ENCODE measurements around the gene XKR7.

XKR7 gene

DNA sequence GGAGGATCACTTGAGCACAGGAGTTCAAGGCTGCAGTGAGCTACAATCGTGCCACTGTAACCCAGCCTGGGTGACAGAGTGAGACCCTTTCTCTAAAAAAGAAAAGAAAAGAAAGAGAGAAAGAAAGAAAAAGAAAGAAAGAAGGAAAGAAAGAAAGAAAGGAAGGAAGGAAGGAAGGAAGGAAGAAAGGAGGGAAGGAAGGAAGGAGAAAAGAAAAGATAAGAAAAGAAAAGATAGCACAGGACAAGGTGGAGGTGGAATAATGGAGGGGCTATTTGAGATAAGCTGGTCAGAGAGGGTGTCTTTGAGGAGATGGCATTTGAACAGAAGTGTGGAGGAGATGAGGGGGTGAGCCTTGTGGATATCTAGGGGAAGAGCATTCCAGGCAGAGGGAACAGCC is 13.5 kb upstream of the XKR7 start:
- no peak overlapping the region for H3K4me3 ChIP-seq (ENCODE audit: low read length)
- TF ChIP-seq ZNF274 (IDR thresholded peaks at IDR 0.05; ENCODE audit: low read depth, low read length), result no peak

DNA sequence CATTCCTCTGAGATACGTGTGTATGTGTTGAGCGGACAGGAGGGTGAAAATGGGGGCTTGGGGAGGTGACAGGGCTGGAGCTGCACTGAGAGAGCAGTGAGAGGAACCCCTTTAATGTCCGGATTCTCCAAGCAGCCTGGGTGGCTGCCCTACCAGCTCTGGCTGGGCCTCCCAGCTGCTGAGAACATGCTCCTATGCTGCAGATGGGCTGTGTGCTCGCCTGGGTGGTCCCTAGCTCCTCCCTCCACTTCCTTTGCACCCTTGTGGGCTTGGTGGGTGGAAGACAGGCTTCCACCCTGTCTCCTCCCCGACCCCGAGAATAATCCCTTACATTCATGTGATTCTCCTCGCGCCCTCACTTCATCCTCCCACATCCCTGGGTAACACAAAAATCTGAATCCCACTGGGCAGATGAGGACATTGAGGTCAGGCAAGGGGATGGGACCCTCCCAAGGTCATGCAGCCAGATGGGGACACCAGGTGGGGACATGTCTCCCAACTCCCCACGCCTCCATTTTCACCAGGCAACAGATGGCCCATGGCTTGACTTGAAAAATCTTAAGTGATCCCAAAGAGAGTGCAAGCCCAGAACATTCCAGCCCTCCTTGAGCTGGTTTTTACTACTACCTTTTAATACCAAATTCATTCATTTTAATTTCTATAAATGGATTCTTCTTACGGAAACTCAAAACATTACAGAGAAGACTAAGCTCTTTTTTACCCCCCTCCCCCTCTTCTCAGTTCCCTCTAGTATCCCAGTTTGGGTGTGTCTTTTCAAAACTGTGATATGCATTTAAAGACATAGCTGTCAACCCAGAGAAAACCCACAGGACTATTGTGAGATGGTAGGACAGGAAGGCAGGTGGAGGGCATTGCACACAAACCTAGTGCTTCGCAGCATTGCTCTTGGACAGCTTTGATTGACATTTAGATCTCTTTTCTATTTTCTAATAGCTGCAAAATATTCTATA is 11.1 kb upstream of the XKR7 start:
- H3K4me3 ChIP-seq (ENCODE audit: low read length), result no peak overlapping the region
- no peak for TF ChIP-seq ZNF274 (IDR thresholded peaks at IDR 0.05; ENCODE audit: low read depth, low read length)

DNA sequence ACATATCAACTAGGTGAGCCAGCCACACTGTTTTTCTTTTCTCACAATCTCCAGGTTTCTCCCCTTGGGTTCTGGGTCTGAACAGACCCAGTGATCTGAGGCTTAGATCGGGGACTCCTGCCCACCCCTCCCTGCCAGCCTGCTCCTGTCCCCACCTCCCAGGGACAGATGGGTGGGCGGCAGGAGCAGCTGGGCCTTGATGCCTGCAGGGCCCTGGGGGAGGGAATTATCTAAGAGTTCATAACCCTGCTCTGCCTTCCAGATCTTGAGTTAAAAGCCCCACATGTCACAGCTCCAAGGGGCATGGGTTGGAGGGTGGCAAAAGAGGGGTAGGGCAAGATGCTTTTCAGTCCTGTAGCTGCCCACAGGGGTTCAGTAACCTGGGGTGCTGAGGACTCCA is 5.2 kb upstream of the XKR7 start:
- no peak overlapping the region for H3K4me3 ChIP-seq (ENCODE audit: low read length)
- TF ChIP-seq ZNF274 (IDR thresholded peaks at IDR 0.05; ENCODE audit: low read depth, low read length), result no peak

DNA sequence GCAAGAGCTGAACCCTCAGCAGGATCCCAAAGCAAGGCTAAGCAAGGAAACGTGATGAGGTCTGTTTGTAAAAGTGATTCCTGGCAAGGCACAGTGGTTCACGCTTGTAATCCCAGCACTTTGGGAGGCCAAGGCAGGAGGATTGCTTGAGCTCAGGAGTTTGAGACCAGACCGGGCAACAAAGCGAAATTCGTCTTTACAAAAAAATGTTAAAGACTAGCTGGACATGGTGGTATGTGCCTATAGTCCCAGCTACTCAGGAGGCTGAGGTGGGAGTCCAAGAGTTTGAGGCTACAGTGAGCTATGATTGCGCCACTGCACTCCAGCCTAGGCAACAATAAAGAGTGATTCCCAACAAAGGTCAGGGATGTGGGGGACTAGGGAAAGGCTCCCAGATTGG is 4.1 kb upstream of the XKR7 start:
- no peak overlapping the region for H3K4me3 ChIP-seq (ENCODE audit: low read length)
- no peak for TF ChIP-seq ZNF274 (IDR thresholded peaks at IDR 0.05; ENCODE audit: low read depth, low read length)

DNA sequence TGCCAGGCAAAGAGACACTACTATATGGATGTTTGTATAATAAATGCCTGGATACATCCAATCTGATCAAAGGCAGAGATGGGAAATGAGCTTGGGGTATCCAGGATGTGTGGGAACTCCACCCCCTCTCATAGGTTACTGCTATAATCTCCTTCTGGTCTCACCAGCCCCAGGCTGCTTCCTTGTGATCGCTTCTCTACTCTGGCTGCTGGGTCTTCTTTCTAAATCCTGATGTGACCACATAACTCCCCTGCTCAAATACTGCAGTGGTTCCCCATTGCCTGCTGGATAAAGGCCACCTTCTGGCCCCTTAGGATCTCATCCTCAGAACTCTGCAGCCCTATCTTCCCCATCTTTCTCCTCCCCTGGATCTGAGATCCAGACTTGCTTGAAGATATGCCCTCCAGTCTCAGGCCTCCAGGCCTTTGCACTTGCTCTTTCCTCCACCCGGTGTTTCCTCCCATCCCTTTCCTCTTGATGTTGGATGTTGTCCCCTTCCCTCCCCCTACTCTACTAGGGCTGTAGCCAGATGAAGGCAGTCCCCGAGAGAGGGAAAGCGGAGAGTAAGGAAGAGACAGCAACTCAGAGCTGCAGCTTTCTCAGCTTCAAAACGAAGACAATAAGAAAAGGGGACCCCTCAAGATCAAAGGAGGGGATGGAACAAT is 828 bp upstream of the XKR7 start:
- no peak for TF ChIP-seq ZNF274 (IDR thresholded peaks at IDR 0.05; ENCODE audit: low read depth, low read length)
- no peak overlapping the region for H3K4me3 ChIP-seq (ENCODE audit: low read length)

DNA sequence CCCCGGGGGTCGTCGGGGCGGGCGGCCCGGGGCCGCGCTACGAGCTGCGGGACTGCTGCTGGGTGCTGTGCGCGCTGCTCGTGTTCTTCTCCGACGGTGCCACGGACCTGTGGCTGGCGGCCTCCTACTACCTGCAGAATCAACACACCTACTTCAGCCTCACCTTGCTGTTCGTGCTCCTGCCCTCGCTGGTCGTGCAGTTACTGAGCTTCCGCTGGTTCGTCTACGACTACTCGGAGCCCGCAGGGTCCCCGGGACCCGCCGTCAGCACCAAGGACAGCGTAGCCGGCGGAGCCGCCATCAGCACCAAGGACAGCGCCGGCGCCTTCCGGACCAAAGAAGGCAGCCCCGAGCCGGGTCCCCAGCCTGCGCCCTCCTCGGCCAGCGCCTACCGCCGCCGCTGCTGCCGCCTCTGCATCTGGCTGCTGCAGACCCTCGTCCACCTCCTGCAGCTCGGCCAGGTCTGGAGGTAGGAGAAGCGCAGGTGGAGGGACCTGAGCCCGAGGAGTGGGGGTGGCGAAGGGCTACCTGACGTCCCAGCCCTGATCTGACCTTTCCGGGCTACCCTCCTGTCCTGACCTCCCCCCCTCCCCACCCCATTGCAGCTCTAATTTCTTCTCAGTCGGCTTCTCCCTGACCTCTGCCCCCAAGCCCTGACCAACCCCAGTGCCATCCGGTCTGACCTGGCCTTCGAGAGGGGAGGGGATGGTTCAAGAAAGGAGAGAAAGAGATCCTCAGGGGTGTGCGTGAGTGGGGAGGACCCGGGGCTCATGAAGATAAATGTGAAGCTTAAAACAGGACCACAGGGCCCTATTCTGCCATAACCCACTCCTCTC is 558 bp downstream of the XKR7 start:
- no peak for TF ChIP-seq ZNF274 (IDR thresholded peaks at IDR 0.05; ENCODE audit: low read depth, low read length)

DNA sequence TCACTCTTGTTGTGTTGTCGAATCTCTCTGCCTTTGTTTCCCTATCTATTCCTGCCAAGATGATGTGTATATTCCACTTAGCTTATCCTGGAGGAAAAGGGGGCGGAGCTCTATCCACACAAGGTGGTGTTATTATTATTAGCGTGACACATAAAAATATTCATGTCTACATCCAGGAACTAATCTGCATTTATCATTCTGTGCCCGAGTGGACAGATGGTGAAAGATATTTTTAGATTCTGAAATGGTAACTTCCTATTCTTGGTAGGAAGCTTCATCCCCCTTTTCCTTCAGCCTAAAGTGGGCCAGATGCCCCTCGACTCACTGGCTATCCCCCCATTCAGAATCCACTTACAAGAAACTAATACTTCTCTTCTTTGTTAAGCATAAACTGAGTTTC is 2.0 kb downstream of the XKR7 start:
- H3K4me3 ChIP-seq (ENCODE audit: low read length), result no peak overlapping the region
- TF ChIP-seq ZNF274 (IDR thresholded peaks at IDR 0.05; ENCODE audit: low read depth, low read length), result no peak

More for the DNA sequence above, 558 bp downstream of the XKR7 start:
- no peak overlapping the region for H3K4me3 ChIP-seq (ENCODE audit: low read length)

DNA sequence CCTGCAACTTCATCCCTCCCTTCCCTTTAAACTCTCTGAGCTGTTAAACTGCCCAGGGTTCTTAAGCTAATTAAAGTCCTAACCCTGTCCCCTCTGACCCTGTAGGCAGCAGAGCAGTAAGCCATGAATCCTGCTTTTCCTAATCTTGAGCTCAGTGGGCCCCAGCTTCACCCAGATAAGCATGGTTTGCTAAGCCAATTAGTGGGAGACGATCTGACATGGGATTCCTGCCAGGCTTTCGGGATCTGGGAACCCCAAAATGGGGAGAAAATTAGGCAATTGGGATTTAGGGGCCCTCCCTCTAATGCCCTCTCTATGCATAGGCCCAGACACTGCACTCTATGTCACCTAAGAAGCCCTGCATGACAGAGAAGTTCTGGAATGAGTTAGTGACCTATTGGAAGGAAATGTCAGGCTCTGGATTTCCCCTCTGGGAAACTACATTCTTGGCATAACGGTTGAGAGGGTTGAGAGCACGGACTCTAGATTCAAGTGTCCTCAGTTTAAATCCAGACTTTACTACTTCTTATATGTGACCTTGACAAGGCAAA is 4.6 kb downstream of the XKR7 start:
- H3K4me3 ChIP-seq (ENCODE audit: low read length), result no peak overlapping the region
- no peak for TF ChIP-seq ZNF274 (IDR thresholded peaks at IDR 0.05; ENCODE audit: low read depth, low read length)

DNA sequence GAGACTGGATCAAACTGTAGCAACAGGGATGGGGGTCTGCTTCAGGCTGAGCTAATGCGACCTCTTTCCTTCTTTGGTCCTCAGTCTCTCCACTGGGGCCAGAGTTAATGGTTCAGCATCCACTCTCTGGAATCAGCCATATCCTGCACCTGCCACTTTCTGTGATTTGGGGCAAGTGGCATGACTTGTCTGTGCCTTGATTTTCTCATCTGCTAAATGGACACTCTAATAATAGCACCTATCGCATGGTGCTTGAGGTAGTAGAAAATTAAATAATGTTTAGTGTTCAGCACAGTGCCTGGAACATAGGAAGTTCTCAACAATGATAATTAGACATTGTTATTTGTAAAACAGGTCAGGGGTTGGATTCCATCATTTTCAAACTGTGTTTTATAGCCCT is 6.3 kb downstream of the XKR7 start:
- TF ChIP-seq ZNF274 (IDR thresholded peaks at IDR 0.05; ENCODE audit: low read depth, low read length), result no peak
- H3K4me3 ChIP-seq (ENCODE audit: low read length), result no peak overlapping the region

DNA sequence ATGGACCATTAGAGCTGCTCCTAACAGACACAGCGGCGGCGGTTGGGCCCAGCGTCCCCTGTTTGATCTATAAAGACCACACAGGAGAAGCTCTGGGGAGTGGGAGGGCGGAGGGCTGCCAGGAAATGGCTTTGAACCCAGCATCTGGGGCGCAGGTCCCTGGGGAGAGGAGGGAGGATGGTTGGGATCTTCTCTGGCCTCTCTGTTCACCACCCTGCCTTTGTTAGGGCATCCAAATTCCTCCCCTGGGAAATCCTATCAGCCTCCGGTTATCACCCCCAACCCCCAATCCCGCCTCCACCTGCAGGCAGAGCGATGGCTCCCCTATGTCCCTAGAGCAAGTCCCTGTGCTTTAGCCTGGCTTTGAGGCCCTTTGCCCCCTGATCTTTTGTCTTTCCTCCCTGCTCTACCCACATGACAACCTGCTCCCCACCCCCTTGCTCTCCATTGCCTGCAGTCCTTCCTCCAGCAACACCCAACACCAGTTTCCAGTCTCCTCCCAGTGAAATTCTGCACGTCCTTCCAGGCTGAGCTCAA is 7.1 kb downstream of the XKR7 start:
- no peak overlapping the region for H3K4me3 ChIP-seq (ENCODE audit: low read length)

DNA sequence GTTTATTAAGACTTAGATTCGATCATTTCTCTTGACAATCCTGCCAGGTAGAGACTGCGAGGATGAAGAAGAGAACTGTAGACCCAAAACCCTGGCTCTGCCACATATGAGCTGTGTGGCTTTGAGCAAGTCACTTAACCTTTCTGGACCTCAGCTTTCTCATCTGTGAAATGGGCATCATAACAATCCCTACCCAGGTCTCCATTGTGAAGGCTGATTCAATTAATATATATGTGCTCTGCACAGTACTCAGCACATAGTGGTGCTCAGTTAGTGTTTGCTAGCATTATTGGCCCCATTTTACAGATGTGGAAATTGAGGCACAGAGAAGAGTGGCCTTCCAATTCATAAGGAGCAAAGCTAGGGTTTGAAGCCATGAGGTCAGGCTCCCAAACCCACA is 7.9 kb downstream of the XKR7 start:
- TF ChIP-seq ZNF274 (IDR thresholded peaks at IDR 0.05; ENCODE audit: low read depth, low read length), result no peak
- no peak overlapping the region for H3K4me3 ChIP-seq (ENCODE audit: low read length)

More for the DNA sequence above, 7.1 kb downstream of the XKR7 start:
- TF ChIP-seq ZNF274 (IDR thresholded peaks at IDR 0.05; ENCODE audit: low read depth, low read length), result no peak

DNA sequence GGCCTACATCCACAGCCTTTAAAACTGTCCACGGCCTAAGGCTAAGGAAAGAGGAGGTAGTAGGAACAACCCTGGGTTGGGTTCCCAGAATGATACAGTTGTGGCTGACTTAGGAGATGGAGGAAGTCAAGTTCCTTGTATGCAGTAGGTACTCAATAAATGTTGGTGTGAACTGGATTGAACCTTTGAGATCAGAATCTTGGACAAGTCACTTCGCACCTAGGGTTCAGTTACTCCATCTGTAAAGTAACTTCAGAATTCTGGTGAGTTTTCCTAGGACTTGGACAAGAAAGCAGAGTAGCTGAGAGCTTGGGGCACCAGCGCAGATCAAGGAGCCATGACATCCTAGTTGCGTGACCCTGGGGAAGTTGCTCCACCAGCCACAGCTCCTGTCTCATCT is 9.1 kb downstream of the XKR7 start:
- no peak for TF ChIP-seq ZNF274 (IDR thresholded peaks at IDR 0.05; ENCODE audit: low read depth, low read length)
- no peak overlapping the region for H3K4me3 ChIP-seq (ENCODE audit: low read length)

DNA sequence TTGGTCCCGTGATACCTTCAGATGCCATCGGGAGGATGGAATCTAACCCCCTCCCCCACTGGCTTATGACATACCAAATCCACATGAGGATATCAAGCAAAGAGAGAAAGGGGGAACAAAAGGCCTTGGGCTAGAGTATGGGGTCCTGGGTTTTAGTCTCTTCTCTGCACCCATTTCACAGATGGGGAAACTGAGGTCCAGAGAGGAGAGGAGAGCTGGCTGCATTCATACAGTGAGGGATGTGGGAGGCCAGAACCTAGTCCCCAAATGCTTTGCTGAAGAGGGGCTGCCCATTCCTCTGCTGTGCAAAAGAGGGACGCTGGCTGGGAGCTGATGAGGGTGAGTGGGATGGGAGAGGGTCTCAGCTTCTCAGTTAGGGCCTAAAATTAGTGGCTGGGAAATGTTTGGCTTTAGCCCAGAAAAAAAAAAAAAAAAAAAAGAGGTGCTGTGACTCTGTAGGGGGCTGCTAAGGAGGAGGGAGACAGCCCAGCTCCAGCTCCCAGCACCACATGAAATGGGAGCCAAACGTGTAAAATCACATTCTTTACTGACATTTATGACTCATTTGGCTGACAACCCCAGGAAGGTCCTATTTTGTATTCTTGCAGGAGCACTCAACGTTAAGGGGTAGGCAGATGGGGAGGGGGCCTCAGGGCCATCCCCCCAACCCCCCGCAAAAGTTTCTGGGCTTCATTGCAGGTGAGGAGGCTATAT is 11.9 kb downstream of the XKR7 start:
- no peak for TF ChIP-seq ZNF274 (IDR thresholded peaks at IDR 0.05; ENCODE audit: low read depth, low read length)
- no peak overlapping the region for H3K4me3 ChIP-seq (ENCODE audit: low read length)
